ENCODE measurements around the gene SERPINA1.
"Not testable (repeated sequence)": the region's sequence is repeated elsewhere in the genome, so short reads cannot be mapped to it uniquely, and the experiment has no call there.

SERPINA1 gene

DNA sequence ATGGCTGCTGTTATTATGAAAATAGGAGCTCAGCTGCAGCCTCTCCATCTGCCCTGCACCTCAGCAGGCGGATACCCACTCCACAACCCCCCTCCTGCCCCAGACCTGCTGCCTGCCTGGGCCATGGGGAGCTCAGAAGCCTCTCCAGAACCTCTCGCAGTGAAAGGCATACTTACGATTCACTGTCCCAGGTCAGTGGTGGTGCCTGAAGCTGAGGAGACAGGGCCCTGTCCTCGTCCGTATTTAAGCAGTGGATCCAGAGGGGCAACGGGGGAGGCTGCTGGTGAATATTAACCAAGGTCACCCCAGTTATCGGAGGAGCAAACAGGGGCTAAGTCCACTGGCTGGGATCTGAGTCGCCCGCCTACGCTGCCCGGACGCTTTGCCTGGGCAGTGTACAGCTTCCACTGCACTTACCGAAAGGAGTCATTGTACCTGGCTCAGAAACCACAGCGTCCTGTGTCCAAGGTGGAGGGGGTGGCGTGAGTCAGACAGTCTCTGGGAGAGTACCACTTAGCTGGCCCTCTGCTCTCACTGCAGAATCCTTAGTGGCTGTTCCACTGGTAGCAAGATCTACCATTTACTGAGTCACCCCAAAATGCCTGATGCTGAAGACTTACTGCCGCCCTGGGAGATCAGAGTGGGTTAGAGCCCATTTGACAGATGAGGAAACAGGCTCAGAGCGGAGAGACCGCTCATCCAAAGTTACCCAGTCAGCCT, at the start of gene SERPINA1:
Gene SERPINA1, minus strand, starts transcription at position 219 of the 720 bp plus-strand sequence. CDS start 5,365 bp downstream, outside the sequence.
- no peak for DNase-seq (ENCODE audit: low read depth in 2 of 2)

DNA sequence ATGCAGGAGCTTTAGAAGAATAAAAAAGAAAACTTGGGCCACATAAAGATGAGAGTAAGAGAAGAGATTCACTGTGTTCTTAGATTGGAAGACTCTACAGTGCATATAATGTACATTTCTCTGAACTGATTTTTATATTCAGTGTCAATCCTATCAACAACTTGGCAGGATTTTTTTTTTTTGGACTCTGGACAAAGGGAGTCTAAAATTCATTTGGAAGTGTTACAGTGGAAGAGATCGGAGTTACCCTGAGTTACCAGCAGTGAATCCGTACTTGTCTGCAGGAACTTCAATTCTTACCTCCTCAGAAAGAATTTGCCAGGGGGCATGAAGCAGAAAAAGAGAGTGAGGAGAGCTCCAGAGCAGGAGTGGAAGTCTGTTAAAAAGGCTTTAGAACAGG, 40.2 kb upstream of the SERPINA1 start:
- DNase-seq (ENCODE audit: low read depth in 2 of 2) = no peak

DNA sequence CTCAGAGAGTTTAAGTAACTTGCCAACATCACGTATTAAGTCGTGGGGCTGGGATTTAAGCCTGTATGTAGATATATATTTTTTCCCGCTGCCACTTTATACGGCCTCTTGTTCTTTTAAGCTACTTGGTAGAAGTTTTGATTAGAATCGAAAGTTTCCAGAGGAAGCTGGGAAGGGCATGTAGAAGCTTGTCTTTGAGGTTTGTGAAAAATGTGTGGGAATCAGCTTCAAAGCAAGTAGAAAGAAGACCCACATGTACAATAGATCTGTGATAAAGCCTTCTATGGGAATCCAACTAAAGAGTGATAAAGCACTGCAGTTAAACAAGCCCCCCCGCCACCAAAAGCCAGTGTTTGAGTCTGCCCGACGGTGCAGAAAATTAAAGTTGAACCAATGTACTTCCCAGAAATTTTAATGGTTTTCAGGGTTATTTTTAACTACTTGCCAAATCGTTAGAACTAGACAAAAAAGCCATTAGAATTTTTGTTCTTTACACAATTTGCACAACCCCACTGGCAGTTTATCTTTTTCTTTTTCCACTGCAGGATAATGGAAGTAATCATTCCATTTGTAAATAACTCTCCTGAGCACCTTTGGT, 38.7 kb upstream of the SERPINA1 start:
- DNase-seq (ENCODE audit: low read depth in 2 of 2) = no peak

DNA sequence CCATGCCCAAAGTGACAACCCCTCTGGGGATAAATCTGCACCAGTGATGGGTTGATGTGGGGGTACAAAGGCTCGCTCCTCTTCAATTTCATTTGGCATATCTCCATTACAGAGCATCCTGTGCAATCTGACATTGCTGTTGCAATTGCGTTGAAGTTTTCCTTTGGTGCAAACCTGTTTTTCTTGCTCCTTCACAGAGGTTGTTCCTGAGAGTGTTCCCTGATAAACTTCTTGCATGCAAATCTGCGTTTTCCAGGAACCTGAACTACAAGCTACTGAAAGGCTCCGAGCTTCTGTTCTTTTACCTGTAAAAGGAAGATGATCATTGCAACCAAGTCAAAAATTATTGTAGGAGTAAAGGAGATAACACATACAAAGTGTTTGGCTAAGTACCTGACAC, 38.1 kb upstream of the SERPINA1 start:
- no peak for DNase-seq (ENCODE audit: low read depth in 2 of 2)

DNA sequence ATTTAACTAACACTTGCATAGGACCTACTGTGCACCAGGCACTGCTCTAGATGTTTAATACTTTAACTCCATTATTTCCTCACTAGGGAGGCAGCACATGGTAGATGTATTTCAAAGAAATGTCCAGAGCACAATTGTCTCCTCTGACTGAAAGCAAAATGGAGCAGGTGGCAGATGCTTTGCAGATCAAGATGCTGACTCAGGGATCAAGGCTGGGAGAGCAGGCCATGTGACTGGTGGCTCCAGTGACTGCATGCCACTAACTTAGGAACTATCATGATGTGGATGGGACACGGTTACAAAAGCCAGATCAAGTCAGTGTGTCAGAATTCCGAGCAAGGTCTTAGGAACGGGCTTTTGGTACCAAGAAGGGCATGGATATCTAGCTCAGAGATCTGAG, 36.0 kb upstream of the SERPINA1 start:
- no peak for DNase-seq (ENCODE audit: low read depth in 2 of 2)

DNA sequence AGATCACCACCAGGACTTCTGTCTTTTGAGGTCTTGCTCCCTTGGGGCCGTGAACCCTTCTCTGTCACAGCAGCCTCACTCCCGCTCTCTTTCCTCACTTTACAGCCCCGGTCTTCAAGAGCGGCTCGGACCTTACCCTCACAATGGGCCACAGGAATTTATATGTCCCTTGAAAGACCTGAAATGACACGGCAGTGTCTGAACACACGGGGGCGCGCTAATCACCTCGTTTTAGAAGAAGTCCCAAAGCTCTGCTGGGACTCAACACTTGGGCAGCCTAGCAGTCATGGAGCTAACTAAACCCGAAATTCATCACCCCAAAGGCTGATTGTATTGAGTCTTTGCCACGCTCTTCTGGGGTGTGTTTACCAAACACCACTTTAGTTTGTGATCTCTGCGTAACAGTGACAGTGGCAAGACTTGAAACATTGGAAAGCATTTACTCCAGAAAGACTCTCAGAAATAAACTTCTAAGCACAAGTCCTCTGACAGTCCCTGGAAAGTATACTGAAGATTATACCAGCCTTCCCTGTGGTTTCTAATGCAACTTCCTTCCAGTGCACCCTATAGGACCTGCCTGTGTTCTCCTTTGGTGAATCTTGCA, 35.2 kb upstream of the SERPINA1 start:
- DNase-seq (ENCODE audit: low read depth in 2 of 2) = peak in 1 of 2 donors; percentile 2

DNA sequence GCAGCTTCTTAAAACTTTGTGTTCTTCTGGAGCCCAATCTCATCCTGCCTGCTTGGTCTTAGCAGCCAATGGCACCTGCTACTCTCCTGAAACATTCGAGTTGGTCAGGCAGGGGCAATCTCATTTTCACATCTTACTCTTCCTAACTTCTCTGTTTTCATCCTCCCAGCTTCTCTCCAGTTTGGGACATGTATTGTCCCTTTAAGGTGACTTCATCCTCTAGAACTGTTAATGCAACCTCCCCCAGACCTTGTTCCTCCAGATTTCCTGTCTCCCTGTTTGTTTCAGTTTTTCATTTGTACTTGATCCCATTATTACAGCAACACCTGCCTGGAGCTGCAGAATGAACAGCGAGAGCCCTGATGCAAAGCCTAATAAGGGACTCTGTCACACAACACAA, 32.9 kb upstream of the SERPINA1 start:
- no peak for DNase-seq (ENCODE audit: low read depth in 2 of 2)

DNA sequence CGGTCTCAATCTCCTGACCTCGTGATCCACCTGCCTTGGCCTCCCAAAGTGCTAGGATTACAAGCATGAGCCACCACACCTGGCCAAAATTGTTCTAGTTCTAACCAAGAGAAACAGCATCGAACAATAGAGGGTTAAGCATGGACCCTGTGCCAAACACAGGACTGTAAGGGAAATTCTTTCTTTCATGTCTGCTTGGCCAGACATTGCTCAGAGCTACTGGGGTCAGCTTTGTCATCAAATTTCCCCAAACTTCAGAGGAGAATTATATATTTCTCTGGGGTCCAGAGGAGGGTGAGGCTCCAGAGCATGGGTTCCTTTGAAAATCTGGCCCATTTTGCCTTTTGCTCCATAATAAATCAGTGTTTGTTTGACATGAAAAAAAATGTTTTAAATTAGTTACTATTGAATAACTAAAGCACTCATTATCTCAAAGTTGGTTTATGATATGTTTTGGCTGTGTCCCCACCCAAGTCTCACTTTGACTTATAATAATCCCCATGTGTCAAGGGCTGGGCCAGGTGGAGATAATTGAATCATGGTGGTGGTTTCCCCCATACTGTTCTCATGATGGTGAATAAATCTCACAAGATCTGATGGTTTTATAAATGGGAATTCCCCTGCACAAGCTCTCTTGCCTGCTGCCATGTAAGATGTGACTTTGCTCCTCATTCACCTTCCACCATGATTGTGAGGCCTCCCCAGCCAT, 29.2 kb upstream of the SERPINA1 start:
- not testable (repeated sequence) for DNase-seq (ENCODE audit: low read depth in 2 of 2)

DNA sequence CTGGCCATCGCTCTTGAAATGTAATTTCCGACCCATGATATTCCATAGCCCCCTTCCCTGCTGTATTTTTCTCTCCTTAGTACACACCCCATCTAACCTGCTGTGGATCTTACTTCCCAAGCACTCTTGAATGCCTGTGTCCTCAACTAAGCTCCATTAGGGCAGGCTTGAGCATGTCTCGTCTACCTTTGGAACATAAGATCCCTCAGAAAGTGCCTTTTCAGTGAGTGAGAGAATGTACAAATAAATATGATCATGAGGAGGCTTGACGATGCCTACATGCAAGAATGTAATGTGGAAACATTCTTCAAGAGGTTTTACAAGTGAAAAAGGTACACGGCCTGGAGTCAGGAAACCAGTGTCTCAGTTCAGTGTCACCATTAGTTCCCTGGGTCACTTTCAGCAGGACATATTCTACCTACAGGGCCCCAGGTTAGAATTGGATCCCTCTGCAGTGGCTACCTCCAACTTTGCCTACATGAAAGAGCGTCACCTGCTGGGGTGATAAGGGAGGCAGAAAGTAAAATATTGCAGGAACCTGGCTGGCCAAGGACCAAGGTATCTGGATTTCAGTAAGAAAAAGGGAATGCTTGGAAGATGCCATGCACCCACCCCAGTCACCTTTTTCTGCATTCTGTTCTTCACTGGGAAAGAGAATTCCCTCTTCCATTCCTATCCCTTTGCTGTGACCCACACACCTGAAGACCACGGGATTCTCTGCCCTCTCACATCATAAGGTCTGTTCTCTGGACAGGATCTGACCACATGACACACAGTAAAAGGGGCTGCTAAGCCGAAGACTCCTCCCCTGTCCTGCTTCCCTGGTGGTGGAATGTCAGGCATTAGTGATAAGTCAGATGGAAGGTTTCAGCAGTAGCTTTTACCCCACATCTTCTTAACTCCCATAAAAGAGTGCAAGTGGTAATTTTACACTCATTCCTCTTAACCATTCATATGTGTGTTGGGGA, 24.6 kb upstream of the SERPINA1 start:
- DNase-seq (ENCODE audit: low read depth in 2 of 2) = no peak

DNA sequence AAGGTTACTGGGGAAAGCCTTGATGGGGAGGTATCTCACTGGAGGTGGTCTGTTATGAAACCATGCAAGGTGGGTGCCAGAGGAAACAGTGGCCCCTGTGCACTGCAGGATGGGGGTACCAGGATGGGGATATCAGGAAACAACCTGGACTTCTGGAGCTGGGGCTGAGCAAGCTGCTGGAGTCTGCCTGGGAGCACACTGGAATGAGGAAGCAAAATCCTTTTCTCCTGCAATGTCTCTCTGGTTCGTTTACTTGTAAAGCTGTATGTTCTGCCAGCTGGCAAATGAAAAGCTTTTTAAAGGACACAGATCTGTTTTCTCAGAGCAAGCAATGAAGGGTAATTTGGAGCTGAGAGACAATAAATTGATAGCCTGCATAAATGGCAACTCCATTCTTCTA, 23.2 kb upstream of the SERPINA1 start:
- no peak for DNase-seq (ENCODE audit: low read depth in 2 of 2)

DNA sequence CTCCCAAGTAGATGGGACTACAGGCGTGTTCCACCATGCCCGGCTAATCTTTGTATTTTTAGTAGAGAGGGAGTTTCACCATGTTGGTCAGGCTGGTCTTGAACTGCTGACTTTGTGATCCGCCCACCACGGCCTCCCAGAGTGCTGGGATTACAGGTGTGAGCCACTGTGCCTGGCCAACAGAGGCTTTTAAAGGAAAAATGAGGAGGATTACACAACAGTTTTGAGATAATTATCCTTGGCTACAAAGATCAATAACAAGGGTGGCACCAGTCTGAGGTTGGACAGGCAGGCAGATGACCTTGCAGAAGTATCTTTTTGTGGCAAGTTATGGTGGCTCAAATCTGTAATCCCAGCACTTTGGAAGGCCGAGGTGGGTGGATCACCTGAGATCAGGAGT, 21.0 kb upstream of the SERPINA1 start:
- DNase-seq (ENCODE audit: low read depth in 2 of 2) = not testable (repeated sequence)

DNA sequence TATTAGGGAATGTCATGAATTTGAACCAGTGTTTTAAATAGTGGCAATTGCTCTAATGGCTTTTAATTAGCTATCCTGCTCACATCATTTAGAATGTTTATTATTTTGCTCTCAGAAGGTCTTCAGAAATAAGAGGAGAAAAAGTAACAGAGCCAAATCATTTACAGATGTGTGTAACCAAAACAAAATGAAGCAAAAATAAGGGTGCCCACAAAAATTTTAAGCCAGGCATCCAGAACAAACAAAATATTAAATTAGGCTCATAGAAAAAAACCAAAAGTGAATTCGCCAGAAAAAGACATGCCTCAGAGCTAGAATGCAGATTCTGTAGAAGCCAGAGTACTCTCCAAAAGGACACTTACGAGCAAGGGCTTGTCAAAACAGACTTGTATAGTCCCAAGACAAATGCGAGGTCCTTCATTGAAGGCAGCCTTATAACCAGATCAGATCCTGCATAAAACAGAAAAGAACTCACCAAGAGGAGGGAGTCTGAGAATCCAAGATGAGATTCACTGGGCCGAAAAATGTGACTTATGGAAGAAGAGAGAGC, 20.2 kb upstream of the SERPINA1 start:
- no peak for DNase-seq (ENCODE audit: low read depth in 2 of 2)

DNA sequence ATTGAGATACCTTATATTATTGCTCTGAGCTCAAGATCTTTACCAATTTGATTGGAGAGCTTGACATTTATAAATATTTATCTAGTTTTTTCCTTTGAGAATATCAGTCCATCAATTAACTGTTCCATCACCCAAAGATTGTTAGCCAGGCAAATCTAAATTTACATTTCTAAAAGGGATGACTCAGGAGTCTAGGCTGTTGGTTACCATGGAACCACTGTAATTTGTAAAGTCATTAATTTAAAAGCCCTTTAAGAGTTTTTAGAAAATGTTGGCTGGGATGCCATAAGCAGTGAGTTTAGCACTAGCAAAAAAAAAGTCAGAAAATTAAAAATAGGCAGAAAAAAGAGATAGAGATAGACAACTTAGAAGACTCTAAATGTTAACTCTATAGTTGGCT, 19.5 kb upstream of the SERPINA1 start:
- DNase-seq (ENCODE audit: low read depth in 2 of 2) = no peak

DNA sequence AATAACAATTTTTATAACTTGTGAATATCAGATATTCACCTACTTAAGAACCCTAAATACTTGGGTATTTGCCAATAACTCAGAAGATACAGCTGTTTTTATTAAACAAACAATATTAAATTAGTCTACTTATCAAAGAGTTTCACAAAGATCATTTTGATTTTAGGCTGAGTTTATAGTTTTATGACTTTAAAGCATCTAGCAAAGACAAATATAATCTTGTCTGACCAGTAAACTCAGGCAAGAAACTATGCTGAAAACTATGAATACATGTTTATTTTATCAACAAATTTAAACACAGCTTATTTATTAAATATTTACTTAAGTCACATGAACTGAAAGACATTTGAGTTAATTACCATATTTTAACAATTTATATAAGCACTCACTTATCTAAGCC, 18.5 kb upstream of the SERPINA1 start:
- DNase-seq (ENCODE audit: low read depth in 2 of 2) = no peak

DNA sequence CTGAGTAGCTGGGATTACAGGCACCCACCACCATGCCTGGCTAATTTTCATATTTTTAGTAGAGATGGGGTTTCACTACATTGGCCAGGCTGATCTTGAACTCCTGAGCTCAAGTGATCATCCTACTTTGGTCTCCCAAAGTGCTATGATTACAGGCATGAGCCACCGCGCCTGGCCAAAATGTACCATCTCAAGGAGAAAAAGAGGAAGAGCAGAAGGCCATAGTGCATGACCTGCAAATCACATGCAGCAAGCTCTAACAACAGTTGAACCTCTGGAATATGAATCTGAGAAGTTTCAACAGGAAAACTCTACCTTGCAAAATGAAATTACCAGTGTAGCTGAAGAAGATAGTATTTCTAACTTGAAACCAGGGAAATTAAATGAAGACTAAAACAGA, 17.1 kb upstream of the SERPINA1 start:
- no peak for DNase-seq (ENCODE audit: low read depth in 2 of 2)

DNA sequence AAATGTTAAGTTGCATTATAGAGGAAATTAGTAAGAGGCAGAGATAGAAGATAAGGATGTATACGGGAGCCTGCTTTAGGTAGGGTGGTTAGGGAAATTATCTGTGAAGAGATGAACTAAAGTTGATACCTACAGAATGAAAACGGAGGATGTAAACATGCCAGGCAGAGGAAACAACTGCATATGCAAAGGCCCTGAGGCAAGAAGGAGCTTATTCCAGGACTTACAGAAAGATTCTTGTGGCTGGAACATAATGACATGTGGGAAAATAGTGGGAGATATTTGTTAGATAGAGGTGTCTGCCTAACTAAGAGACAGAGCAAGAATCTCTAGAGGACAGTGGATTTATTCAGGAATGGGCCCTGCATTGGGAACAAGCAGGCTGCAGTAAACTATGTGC, 16.2 kb upstream of the SERPINA1 start:
- DNase-seq (ENCODE audit: low read depth in 2 of 2) = no peak

DNA sequence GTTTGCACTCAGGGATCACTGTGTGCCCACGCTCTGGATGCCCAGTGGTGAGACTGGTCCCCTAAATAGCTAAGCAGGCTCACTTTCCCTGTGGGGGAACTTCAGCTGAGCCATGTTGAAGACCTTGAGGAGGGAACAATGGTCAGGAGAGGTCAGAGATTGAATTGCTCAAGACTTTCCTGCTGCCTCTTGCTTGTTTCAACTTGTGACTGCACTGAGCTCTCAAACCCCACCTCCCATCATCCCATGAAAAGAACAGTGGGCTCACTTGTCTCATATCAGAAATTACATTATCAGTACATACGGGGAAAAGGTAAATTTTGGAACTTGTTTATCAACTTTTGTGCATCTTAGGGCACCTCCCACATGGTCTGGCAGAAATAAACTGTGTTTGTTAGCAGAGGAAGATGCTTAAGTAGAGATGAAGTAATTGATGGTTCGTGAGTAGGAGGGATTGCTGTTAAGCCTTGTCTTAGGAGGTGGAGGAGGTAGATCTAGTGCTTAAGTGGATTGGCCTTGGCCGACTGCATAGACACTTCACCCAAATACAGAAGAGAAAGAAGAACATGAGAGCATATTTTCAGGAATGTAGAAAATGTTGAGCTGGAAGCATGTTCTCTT, 15.0 kb upstream of the SERPINA1 start:
- no peak for DNase-seq (ENCODE audit: low read depth in 2 of 2)

DNA sequence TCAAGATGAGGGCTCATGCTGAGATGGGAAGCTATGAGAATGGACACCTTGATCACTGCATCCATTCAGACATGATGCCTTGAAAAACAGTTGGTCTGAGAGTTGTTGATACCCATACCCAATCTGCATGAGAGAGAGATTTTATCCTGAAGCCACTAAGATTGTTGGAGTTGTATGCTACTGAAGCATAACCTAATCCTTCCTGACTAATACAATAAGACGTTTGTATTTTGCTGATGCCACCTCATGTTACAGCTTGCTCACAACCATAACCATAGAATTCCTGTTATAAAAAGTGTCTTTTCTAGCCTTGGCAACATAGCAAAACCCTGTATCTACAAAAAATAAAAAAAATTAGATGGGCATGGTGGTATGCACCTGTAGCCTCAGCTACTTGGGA, 12.7 kb upstream of the SERPINA1 start:
- DNase-seq (ENCODE audit: low read depth in 2 of 2) = no peak

DNA sequence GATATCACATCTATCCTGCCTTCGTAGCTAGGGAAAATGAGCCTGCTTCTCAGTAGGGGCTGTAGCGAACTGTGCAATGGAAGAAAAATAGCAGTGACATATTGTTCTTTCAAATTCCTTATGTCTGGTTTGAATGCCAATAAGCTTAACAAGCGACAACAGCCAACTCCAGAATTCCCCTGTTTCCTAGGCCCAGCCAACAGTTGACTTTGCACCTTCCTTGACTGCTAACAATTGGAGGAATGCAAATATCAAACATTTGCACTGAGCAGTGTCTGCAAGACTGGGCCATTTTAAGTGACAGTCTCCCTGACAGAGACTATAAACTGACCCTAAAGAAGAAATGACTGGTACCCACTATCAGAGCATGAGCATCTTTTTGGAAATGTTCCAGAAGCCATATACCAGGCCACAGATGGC, 12.0 kb upstream of the SERPINA1 start:
- DNase-seq (ENCODE audit: low read depth in 2 of 2) = no peak

DNA sequence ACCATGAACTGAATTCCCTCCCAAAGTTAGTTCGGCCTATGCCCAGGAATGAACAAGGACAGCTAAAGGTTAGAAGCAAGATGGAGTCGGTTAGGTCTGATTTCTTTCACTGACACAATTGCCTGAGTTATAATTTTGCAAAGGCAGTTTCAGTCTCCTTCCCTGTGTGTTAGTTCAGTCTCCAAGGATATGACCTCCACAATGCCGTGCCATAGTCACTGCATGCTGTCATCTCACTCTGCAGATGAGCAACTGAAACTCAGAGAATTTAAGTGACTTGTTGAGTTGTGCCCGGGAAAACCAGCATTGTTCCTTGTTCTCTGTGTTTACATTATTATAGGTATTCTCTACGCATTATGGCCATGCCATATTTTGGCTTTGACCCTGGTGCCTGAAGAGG, 10.1 kb upstream of the SERPINA1 start:
- no peak for DNase-seq (ENCODE audit: low read depth in 2 of 2)

DNA sequence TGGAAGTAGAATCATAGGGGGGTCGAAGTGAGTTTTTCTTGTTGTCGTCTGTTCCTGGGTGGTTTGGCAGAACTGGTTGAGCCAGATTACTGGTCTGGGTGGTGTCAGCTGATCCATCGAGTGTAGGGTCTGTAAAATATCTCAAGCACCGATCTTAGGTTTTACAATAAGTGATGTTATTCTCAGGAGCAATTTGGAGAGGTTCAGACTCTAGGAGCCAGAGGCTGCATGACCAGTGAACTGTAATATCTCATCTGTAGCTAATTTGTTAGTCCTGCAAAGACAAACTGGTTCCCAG, 9.7 kb upstream of the SERPINA1 start:
- no peak for DNase-seq (ENCODE audit: low read depth in 2 of 2)
